ENCODE data around the gene WDR74. TPM values are rescaled to one million over a fixed set of nuclear protein-coding genes. Genes with fewer than 3 reads are reported as not detected.
"Not testable (repeated sequence)": the region's sequence is repeated elsewhere in the genome, so short reads cannot be mapped to it uniquely, and the experiment has no call there.

WDR74 gene
- total RNA-seq, 1 donor from 2014 or later = 42.1 TPM

DNA sequence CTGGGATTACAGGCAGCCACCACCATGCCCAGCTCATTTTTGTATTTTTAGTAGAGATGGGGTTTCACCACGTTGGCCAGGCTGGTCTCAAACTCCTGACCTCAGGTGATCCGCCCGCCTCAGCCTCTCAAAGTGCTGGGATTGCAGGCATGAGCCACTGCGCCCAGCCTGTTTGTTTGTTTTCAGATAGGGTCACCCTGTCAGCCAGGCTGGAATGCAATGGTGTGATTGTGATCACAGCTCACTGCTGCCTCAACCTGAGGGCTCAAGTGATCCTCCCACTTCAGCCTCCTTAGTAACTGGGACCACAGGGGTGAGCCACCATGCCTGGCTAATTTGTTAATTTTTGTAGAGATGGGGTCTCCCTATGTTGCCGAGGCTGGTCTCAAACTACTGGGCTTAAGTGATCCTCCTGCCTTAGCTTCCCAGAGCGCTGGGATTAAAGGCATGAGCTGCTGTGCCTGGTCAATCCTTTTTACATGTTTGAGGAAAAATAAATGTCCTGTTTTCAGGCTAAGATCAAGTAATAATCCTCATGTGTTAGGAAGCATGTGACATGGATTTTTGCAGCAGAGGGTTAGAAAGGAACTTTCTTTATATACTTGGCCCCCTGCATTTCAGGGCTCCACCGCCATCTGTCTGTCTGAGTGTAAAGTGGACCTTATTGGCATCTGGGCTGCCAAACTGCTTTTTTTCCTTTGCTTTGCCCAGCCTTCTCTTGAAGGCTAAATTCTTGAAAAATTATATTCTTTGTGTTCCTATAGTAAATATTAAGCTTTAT, 36.5 kb upstream of the WDR74 start:
- no peak overlapping the region for H3K4me3 Mint-ChIP-seq (ENCODE audit: unreplicated experiment)
- no peaks in the 10 kb centered on the region for H3K9me3 Mint-ChIP-seq (ENCODE audit: unreplicated experiment)
- TF ChIP-seq, protein P1, sequence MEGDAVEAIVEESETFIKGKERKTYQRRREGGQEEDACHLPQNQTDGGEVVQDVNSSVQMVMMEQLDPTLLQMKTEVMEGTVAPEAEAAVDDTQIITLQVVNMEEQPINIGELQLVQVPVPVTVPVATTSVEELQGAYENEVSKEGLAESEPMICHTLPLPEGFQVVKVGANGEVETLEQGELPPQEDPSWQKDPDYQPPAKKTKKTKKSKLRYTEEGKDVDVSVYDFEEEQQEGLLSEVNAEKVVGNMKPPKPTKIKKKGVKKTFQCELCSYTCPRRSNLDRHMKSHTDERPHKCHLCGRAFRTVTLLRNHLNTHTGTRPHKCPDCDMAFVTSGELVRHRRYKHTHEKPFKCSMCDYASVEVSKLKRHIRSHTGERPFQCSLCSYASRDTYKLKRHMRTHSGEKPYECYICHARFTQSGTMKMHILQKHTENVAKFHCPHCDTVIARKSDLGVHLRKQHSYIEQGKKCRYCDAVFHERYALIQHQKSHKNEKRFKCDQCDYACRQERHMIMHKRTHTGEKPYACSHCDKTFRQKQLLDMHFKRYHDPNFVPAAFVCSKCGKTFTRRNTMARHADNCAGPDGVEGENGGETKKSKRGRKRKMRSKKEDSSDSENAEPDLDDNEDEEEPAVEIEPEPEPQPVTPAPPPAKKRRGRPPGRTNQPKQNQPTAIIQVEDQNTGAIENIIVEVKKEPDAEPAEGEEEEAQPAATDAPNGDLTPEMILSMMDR (IDR thresholded peaks at IDR 0.05) = peak; percentile 7
- no peak for DNase-seq (ENCODE audit: extremely low spot score, unreplicated experiment)
- H3K36me3 Mint-ChIP-seq (ENCODE audit: unreplicated experiment) = peaks cover 2% of the 10 kb centered on the region
- H3K4me1 Mint-ChIP-seq (ENCODE audit: unreplicated experiment) = peaks cover 14% of the 10 kb centered on the region
- H3K27me3 Mint-ChIP-seq (ENCODE audit: unreplicated experiment) = no peaks in the 10 kb centered on the region
- H3K27ac Mint-ChIP-seq (ENCODE audit: unreplicated experiment) = no peak overlapping the region

DNA sequence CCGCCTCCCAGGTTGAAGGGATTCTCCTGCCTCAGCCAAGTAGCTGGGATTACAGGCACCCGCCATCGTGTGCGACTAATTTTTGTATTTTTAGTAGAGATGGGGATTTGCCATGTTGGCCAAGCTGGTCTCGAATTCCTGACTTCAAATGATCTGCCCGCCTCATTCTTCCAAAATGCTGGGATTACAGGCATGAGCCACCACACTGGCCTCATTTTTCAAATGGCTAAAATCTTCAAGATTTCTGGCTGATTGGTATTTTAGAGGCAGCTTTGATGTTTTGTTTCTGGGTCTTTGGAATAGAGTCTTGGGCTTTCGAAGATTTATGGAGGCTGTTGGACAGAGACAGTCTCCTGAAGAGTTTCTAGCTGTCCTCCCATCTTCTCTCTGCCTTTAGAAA, 35.5 kb upstream of the WDR74 start:
- Mint-ChIP-seq H3K4me1 (ENCODE audit: unreplicated experiment) (peaks cover 7% of the 10 kb centered on the region), H3K27ac (ENCODE audit: unreplicated experiment) (no peak overlapping the region), H3K9me3 (ENCODE audit: unreplicated experiment) (no peaks in the 10 kb centered on the region), H3K36me3 (ENCODE audit: unreplicated experiment) (peaks cover 2% of the 10 kb centered on the region), H3K4me3 (ENCODE audit: unreplicated experiment) (no peak overlapping the region), H3K27me3 (ENCODE audit: unreplicated experiment) (no peaks in the 10 kb centered on the region)
- DNase-seq (ENCODE audit: extremely low spot score, unreplicated experiment) = no peak
- TF ChIP-seq, protein P1 (IDR thresholded peaks at IDR 0.05) = no peak

DNA sequence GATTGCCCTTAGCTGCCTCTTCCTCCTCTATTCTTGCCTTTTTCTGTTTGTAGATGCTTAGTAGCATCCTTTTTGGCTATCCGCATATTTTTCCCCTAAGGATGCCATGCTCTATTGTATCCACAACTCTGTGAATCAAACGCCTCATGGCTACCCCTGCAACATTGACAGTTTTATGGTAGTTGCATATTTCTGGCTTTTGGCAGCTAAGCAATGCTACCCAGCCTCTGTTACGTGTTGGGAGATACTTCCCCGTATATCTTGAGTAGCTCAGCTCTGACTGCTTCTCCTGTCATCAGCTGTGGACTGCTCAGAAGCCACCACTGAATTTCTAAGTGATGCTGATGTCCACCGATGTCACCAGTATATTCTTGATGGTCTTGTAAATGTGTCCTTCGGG, 26.2 kb upstream of the WDR74 start:
- Mint-ChIP-seq H3K4me3 (ENCODE audit: unreplicated experiment) (no peak overlapping the region), H3K27me3 (ENCODE audit: unreplicated experiment) (no peaks in the 10 kb centered on the region), H3K4me1 (ENCODE audit: unreplicated experiment) (peaks cover 4% of the 10 kb centered on the region), H3K27ac (ENCODE audit: unreplicated experiment) (no peak overlapping the region), H3K9me3 (ENCODE audit: unreplicated experiment) (no peaks in the 10 kb centered on the region), H3K36me3 (ENCODE audit: unreplicated experiment) (no peaks in the 10 kb centered on the region)
- no peak for DNase-seq (ENCODE audit: extremely low spot score, unreplicated experiment)
- TF ChIP-seq, protein P1 (IDR thresholded peaks at IDR 0.05) = no peak

DNA sequence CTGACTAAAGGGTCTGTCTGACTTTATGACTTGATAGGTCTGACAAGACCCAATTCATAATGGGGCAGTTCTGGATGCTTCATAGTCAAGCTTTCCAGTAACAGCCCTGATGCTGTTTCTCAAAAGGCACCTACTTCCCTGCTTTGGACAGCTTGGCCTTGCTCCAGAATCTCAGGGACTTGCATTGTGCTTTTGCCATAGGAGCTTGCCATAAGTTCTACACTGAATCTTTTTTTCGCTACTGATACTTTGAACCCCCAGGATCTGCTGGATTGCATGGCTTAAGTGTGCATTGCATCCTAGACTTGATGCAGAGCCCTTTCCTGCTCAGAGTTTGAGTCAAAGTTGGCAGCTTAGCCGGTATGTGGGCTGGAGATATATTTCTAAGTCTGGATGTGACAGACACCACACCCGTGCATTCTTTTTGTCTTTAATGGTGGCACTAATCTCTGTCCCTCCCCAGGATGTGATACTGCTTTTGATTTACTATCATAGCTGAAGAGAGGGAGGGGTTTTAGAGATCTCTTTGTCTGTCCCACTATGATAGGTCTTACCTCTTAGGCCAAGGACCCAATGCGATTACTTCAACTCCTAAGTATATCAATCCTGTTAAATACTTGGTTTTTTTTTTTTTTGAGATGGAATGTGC, 24.4 kb upstream of the WDR74 start:
- no peak for DNase-seq (ENCODE audit: extremely low spot score, unreplicated experiment)
- no peaks in the 10 kb centered on the region for H3K9me3 Mint-ChIP-seq (ENCODE audit: unreplicated experiment)

DNA sequence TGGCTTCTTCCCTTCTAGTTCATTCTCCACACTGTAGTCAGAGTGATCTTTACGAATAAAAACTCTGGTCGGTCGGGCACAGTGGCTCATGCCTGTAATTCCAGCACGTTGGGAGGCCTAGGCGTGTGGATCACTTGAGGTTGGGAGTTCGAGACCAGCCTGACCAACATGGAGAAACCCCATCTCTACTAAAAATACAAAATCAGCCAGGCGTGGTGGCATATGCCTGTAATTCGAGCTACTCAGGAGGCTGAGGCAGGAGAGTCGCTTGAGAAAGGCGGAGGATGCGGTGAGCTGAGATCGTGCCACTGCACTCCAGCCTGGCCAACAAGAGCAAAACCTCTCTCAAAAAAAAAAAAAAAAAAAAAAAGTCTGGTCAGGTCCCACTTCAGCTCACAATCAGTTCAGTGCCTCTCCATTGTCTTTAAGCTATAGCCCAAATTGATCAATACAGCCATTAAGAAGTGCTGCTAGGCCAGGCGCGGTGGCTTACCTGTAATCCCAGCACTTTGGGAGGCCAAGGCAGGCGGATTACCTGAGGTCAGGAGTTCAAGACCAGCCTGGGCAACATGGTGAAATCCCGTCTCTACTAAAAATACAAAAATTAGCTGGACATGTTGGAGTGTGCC, 22.3 kb upstream of the WDR74 start:
- not testable (repeated sequence) for H3K36me3 Mint-ChIP-seq (ENCODE audit: unreplicated experiment); H3K4me3 Mint-ChIP-seq (ENCODE audit: unreplicated experiment); H3K9me3 Mint-ChIP-seq (ENCODE audit: unreplicated experiment); DNase-seq (ENCODE audit: extremely low spot score, unreplicated experiment); H3K27ac Mint-ChIP-seq (ENCODE audit: unreplicated experiment); H3K27me3 Mint-ChIP-seq (ENCODE audit: unreplicated experiment)
- H3K4me1 Mint-ChIP-seq (ENCODE audit: unreplicated experiment) = peaks cover 20% of the 10 kb centered on the region

More for the DNA sequence above, 24.4 kb upstream of the WDR74 start:
- Mint-ChIP-seq H3K4me3 (ENCODE audit: unreplicated experiment) (no peak overlapping the region), H3K36me3 (ENCODE audit: unreplicated experiment) (no peaks in the 10 kb centered on the region), H3K27ac (ENCODE audit: unreplicated experiment) (no peak overlapping the region), H3K4me1 (ENCODE audit: unreplicated experiment) (peaks cover 4% of the 10 kb centered on the region), H3K27me3 (ENCODE audit: unreplicated experiment) (no peaks in the 10 kb centered on the region)
- TF ChIP-seq, protein P1 (IDR thresholded peaks at IDR 0.05) = no peak

Data from osteocyte (in vitro differentiated cells).